ENCODE measurements around the gene NIN. TPM values are rescaled to one million over a fixed set of nuclear protein-coding genes. Genes with fewer than 3 reads are reported as not detected.

The NIN gene
- total RNA-seq, 3 donors from 2014 or later: 20.5 to 36.3 (median 27.9) TPM

GRCh38 chr14:50828721-50829488 is 2.1 kb downstream of the NIN start:
- no peak for DNase-seq
- TF ChIP-seq CTCF (IDR thresholded peaks at IDR 0.05): no peak
- Histone ChIP-seq H3K4me1 (ENCODE audit: low read depth) (peaks cover 20% of the 10 kb centered on the region), H3K36me3 (ENCODE audit: low read depth) (no peaks in the 10 kb centered on the region), H3K4me3 (no peak overlapping the region), H3K9me3 (no peaks in the 10 kb centered on the region)
- intact Hi-C loops (cut with DNase I, micrococcal nuclease): no loop called here
- no peak for ATAC-seq

GRCh38 chr14:50826681-50827080 is 4.3 kb downstream of the NIN start:
- DNase-seq (no peak), ATAC-seq (no peak)
- intact Hi-C loops (cut with DNase I, micrococcal nuclease): no loop called here
- peaks cover 15% of the 10 kb centered on the region for H3K4me1 ChIP-seq (ENCODE audit: low read depth)
- H3K4me3 ChIP-seq: no peak overlapping the region
- no peak for TF ChIP-seq CTCF (IDR thresholded peaks at IDR 0.05)
- no peaks in the 10 kb centered on the region for H3K9me3 ChIP-seq
- no peaks in the 10 kb centered on the region for H3K36me3 ChIP-seq (ENCODE audit: low read depth)

- Histone ChIP-seq H3K4me1 (ENCODE audit: low read depth) (peaks cover 14% of the 10 kb centered on the region), H3K9me3 (no peaks in the 10 kb centered on the region), H3K4me3 (no peak overlapping the region), H3K36me3 (ENCODE audit: low read depth) (no peaks in the 10 kb centered on the region)
- no peak for ATAC-seq
- intact Hi-C loops (cut with DNase I, micrococcal nuclease): no loop called here
- TF ChIP-seq CTCF (IDR thresholded peaks at IDR 0.05): no peak
- DNase-seq: no peak
Measured at GRCh38 chr14:50825307-50825706, 5.7 kb downstream of the NIN start.

GRCh38 chr14:50823762-50824636 is 7.0 kb downstream of the NIN start:
- peak; percentile 31 for ATAC-seq
- H3K36me3 ChIP-seq (ENCODE audit: low read depth): no peaks in the 10 kb centered on the region

More at GRCh38 chr14:50823762-50824636, 7.0 kb downstream of the NIN start:
- Histone ChIP-seq H3K4me3 (no peak overlapping the region), H3K9me3 (no peaks in the 10 kb centered on the region), H3K4me1 (ENCODE audit: low read depth) (peaks cover 7% of the 10 kb centered on the region)
- no peak for TF ChIP-seq CTCF (IDR thresholded peaks at IDR 0.05)
- intact Hi-C loops (cut with DNase I, micrococcal nuclease): no loop called here
- DNase-seq: no peak
